Kidney epithelial cell (primary cell): ENCODE measurements around the gene CDC42. TPM values are rescaled to one million over a fixed set of nuclear protein-coding genes. Genes with fewer than 3 reads are reported as not detected.
A peak's percentile ranks its signal among the peaks of the same experiment; 100 is the strongest.

Experiments
- DNase-seq: peaks from one replicate; pipeline ENCODE4 v3.0.0-alpha.2; 2010; ENCODE audit warnings: low read depth
- H3K27me3 ChIP-seq: 2 replicates; pipeline ENCODE4 v1.6.0; 2011; ENCODE audit warnings: low read length; ENCODE audit not compliant: control insufficient read depth, insufficient read depth
- H3K36me3 ChIP-seq: 2 replicates; pipeline ENCODE4 v1.5.1; 2011; ENCODE audit warnings: low read length; ENCODE audit not compliant: control insufficient read depth, insufficient read depth
- H3K4me3 ChIP-seq: 2 replicates; pipeline ENCODE4 v1.5.1; 2011; ENCODE audit warnings: low read depth, mild to moderate bottlenecking, control low read depth, low read length
- CTCF ChIP-seq: IDR thresholded peaks from 2 replicates; pipeline ENCODE4 v1.5.1; 2011; ENCODE audit warnings: mild to moderate bottlenecking, moderate library complexity, low read length, control low read depth, inconsistent platforms; ENCODE audit not compliant: insufficient read depth, poor library complexity, severe bottlenecking
- total RNA-seq: library from RNA; depleted of rRNA; stranded (reverse); fragments of >200 nt; gene quantifications from 2 replicates; pipeline ENCODE4 v1.2.3, GENCODE V29; 2015

Gene CDC42
- total RNA-seq, 1 donor from 2014 or later = 327 TPM

- TF ChIP-seq CTCF = no peak
- Histone ChIP-seq H3K36me3 (peaks cover 2% of the 10 kb centered on the region), H3K4me3 (no peak overlapping the region), H3K27me3 (no peaks in the 10 kb centered on the region)
- DNase-seq = no peak
Measured at GRCh38 chr1:22101995-22102394, 49.5 kb downstream of the CDC42 start.

- H3K27me3 ChIP-seq = no peaks in the 10 kb centered on the region
Measured at GRCh38 chr1:22102746-22103145, 50.2 kb downstream of the CDC42 start.

GRCh38 chr1:22104094-22104493, 51.6 kb downstream of the CDC42 start:
- no peak for TF ChIP-seq CTCF
- H3K36me3 ChIP-seq = no peaks in the 10 kb centered on the region
- no peak for DNase-seq

More at GRCh38 chr1:22102746-22103145, 50.2 kb downstream of the CDC42 start:
- DNase-seq = no peak
- Histone ChIP-seq H3K36me3 (peaks cover 2% of the 10 kb centered on the region), H3K4me3 (no peak overlapping the region)
- TF ChIP-seq CTCF = no peak

GRCh38 chr1:22104865-22105437, 52.4 kb downstream of the CDC42 start:
- DNase-seq = no peak
- H3K36me3 ChIP-seq = no peaks in the 10 kb centered on the region
- TF ChIP-seq CTCF = no peak

More at GRCh38 chr1:22104094-22104493, 51.6 kb downstream of the CDC42 start:
- Histone ChIP-seq H3K4me3 (no peak overlapping the region), H3K27me3 (no peaks in the 10 kb centered on the region)

GRCh38 chr1:22105611-22106207, 53.2 kb downstream of the CDC42 start:
- Histone ChIP-seq H3K4me3 (no peak overlapping the region), H3K27me3 (no peaks in the 10 kb centered on the region), H3K36me3 (no peaks in the 10 kb centered on the region)
- no peak for DNase-seq
- TF ChIP-seq CTCF = peak; percentile 81

More at GRCh38 chr1:22104865-22105437, 52.4 kb downstream of the CDC42 start:
- no peak overlapping the region for H3K4me3 ChIP-seq
- no peaks in the 10 kb centered on the region for H3K27me3 ChIP-seq

- peak; percentile 37 for DNase-seq
- H3K4me3 ChIP-seq = no peak overlapping the region
- H3K36me3 ChIP-seq = no peaks in the 10 kb centered on the region
- H3K27me3 ChIP-seq = no peaks in the 10 kb centered on the region
- TF ChIP-seq CTCF = no peak
Measured at GRCh38 chr1:22107126-22107525, 54.6 kb downstream of the CDC42 start.
